HG03521 (cell line): ENCODE data around the gene FFAR1.

ENCODE experiments used
- ATAC-seq: cut with Tn5 transposase; IDR thresholded peaks from one replicate; pipeline ENCODE4 v1.9.1; 2021; ENCODE audit warnings: mild to moderate bottlenecking, moderate library complexity; ENCODE audit not compliant: unreplicated experiment

FFAR1 gene

DNA sequence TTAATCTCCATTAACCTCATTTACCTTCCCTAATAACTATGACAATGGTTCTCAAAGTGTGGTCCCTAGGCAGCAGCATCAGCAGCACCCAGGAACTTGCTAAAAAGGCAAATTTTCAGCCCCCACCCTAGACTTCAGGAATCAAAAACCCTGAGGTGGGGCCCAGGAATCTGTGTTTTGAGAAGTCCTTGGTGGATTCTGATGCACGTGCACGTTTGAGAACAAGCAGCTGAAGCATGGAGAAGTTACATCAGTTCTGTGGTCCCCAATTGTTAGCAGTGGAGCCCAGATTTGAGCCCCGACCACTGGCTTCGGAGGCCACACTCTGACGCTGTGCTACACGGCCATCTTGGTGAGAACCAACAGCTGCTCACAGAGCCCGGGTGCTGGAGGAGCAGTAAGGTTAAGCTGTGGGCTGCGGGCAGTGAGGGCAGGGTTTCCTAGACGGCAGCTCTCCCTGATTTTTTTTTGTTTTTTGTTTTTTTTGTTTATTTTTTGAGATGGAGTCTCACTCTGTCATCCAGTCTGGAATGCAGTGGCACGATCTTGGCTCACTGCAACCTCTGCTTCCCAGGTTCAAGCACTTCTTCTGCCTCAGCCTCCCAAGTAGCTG, 32.7 kb upstream of the FFAR1 start:
- no peak for ATAC-seq

GRCh38 chr19:35315883-35316282, 31.8 kb upstream of the FFAR1 start:
- no peak for ATAC-seq

DNA sequence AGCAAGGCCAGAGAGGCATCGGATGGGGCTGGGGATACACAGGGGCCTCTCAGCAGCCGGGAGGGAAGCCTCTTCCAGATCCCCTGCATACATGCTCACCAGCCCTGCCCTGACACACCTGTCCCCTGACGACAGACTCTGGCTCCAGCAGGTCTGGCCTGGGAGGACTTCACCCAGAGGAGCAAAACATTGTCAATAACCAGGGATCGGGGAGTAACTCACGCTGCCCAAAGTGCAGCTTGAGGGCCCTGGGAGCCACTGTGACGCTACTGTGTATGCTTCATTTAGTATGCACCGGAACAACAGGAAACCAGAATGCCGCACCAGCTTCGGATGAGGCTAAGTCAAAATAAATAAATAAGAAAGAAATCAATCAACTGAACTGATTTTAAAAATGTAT, 31.1 kb upstream of the FFAR1 start:
- no peak for ATAC-seq

GRCh38 chr19:35317464-35318043, 30.1 kb upstream of the FFAR1 start:
- no peak for ATAC-seq

- ATAC-seq = no peak
These were observed 28.8 kb upstream of the FFAR1 start for GRCh38 chr19:35318679-35319448.

- no peak for ATAC-seq
These were observed 27.5 kb upstream of the FFAR1 start for GRCh38 chr19:35320065-35320713.

GRCh38 chr19:35321291-35321690, 26.4 kb upstream of the FFAR1 start:
- no peak for ATAC-seq

GRCh38 chr19:35322014-35322413, 25.7 kb upstream of the FFAR1 start:
- ATAC-seq = no peak

GRCh38 chr19:35327642-35328041, 20.1 kb upstream of the FFAR1 start:
- ATAC-seq = no peak

GRCh38 chr19:35328851-35329285, 18.8 kb upstream of the FFAR1 start, which contains the start of gene CD22:
Gene CD22 (plus strand): TSS chr19:35329187. CDS start chr19:35332041, 2,854 bp downstream.
- ATAC-seq = peak; percentile 34

GRCh38 chr19:35329323-35329722, 18.4 kb upstream of the FFAR1 start:
- no peak for ATAC-seq

- peak; percentile 44 for ATAC-seq
These were observed 17.2 kb upstream of the FFAR1 start for GRCh38 chr19:35330475-35330874.

DNA sequence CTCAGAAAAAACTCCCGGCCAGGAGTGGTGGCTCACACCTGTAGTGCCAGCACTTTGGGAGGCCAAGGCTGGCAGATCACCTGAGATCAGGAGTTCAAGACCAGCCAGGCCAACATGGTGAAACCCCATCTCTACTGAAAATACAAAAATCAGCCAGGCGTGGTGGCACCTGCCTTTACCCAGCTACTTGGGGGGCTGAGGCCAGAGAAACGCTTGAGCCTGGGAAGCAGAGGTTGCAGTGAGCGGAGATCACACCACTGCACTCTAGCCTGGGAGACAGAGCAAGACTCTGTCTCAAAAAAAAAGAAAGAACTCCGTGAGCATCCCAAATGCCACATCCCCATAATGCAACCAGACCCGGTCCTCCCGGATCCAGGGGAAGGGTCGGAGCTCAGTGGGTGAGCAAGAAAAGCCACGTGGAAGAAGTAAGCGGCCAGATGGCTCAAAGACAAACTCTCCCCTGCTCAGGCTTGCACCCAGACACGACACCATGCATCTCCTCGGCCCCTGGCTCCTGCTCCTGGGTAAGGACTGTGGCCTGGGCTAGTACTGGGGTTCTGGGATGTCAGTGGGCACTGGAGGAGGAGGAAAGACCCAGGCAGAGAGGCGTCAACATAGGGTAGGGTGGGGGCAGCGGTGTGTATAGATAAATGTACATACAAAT, 16.0 kb upstream of the FFAR1 start:
- no peak for ATAC-seq

- ATAC-seq = no peak
These were observed 14.9 kb upstream of the FFAR1 start for GRCh38 chr19:35332817-35333216.

- no peak for ATAC-seq
These were observed 13.5 kb upstream of the FFAR1 start for GRCh38 chr19:35334144-35334753.

DNA sequence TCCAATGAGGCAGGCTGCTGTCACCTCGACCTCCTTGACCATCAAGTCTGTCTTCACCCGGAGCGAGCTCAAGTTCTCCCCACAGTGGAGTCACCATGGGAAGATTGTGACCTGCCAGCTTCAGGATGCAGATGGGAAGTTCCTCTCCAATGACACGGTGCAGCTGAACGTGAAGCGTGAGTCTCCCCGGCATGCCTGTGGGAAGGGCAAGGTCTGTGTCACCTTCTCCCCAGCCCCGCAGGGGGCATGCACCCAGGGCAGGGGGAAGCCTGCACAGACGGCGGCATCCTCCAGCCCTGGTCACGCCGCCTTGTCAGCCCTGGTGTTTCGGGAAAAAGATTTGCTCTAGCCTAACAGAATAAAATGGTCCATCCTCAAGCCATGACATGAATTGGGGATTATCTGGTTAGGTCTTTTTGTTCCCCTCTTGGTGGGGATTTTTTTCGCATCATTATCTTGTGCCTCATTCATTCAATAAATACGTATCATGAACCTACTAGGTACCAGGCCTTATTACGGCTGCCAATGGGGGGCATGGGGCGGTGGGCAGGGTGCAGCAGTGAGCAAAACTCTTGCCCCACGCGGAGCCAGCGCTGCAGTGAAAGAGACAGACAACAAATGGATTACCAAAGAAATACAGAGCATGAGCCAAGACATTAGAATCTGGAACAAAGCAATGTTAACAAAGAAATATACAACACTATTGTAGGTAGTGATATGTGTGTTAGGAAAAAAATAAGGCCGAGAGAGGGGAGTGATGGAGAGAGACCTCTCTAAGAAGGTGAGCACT, 11.3 kb upstream of the FFAR1 start:
- ATAC-seq = no peak

DNA sequence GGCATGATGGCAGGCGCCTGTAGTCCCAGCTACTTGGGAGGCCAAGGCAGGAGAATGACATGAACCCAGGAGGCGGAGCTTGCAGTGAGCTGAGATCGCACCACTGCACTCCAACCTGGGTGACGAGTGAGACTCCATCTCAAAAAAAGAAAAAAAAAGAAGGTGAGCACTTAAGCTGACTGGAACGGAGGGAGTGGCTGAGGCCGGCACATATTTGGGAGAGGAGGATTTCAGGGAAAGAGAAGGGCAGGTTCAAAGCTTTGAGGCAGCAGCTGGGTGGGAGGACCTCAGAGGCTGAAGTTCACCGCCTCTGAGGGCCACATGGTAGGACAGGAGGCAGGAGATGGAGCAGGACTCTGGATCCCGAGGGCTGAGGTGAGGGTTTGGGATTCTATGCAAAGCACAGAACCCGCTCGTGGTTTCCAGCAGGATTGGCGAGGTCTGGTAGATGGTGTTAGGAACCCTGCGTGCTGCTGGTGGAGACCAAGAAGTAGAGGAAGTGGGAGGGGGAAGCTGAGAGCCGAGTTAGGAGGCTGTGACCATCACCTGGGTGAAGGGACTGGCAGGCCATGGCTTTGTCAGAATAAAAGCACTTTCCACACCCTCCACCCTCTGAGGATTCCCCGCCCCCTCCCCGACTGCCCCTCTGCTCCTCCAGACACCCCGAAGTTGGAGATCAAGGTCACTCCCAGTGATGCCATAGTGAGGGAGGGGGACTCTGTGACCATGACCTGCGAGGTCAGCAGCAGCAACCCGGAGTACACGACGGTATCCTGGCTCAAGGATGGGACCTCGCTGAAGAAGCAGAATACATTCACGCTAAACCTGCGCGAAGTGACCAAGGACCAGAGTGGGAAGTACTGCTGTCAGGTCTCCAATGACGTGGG, 10.4 kb upstream of the FFAR1 start:
- no peak for ATAC-seq

- no peak for ATAC-seq
These were observed 9.8 kb upstream of the FFAR1 start for GRCh38 chr19:35337984-35338296.

GRCh38 chr19:35340431-35340830, 7.3 kb upstream of the FFAR1 start:
- ATAC-seq = no peak
